Activated naive CD8-positive, alpha-beta T cell treated with anti-CD3 and anti-CD28 coated beads, Interleukin-2, amount 10 ng/mL, durations not matched to agents 7 days and 5 days (primary cell): ENCODE data around the gene ASPHD2. TPM values are rescaled to one million over a fixed set of nuclear protein-coding genes. Genes with fewer than 3 reads are reported as not detected.

Source experiments
- ATAC-seq: fragments of 150-1000 bp; cut with Tn5 transposase; one replicate; pipeline ENCODE4 v1.10.0; 2021; ENCODE audit warnings: low read depth, moderate library complexity
- POLR2A ChIA-PET: fragments of 350-600 bp; sonication (Branson Sonifier 250); formaldehyde crosslinking; loops from one replicate; lab custom pipeline; 2021; ENCODE audit warnings: antibody characterized with exemption; lab: Charles Lee
- DNase-seq: peaks from one replicate; pipeline ENCODE4 v3.0.0; 2021
- H3K27ac Mint-ChIP-seq: one replicate; pipeline ENCODE4 v1.8.0; 2022; ENCODE audit warnings: mild to moderate bottlenecking, mixed read lengths
- H3K27me3 Mint-ChIP-seq: one replicate; pipeline ENCODE4 v1.8.0; 2022; ENCODE audit warnings: mild to moderate bottlenecking, moderate library complexity, mixed read lengths
- H3K36me3 Mint-ChIP-seq: one replicate; pipeline ENCODE4 v1.8.0; 2021; ENCODE audit warnings: mild to moderate bottlenecking, mixed read lengths
- H3K4me1 Mint-ChIP-seq: one replicate; pipeline ENCODE4 v1.8.0; 2021; ENCODE audit warnings: mixed read lengths
- H3K4me3 Mint-ChIP-seq: one replicate; pipeline ENCODE4 v1.8.0; 2022; ENCODE audit warnings: mild to moderate bottlenecking, moderate library complexity, mixed read lengths
- H3K9me3 Mint-ChIP-seq: one replicate; pipeline ENCODE4 v1.8.0; 2021; ENCODE audit warnings: mixed read lengths
- total RNA-seq, 2 experiments: library from RNA; stranded (reverse); gene quantifications; one replicate each; pipeline ENCODE4 v1.2.3, GENCODE V29; 2021

Gene ASPHD2
- total RNA-seq, 2 experiments from 2014 or later: 9.0 to 9.3 TPM

DNA sequence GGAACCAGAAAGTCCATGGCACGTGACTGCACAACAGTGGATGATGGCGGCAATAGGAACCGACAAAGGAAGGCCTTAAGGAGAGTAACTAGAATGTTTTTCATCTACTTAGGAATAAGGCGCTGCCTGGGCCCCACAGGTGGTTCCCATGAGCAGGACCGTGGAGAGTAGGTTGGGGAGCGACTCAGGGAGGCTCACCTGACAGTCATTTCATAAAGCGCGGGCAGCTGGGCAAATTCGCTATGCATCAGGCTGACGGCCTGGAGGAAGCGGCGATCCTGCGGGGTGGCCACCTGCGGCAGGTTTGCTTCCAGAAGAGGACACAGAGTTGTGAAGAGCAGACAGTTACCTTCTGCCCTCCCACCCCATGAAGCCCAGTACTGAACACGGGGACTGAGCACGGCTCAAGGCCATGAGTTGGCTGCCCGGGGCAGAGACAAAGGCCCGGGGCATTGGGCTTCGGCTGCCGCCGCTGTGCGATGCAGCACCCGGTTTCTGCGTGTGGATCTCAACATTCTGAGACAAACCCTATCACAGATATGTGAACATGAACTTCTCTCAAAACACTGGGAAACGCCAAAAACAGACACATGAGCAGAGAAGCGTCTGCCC is 28.7 kb downstream of the ASPHD2 start:
- Mint-ChIP-seq H3K27ac (peak overlapping the region; percentile 21), H3K4me1 (peaks cover 3% of the 10 kb centered on the region), H3K4me3 (no peak overlapping the region), H3K36me3 (peaks cover 13% of the 10 kb centered on the region), H3K9me3 (no peaks in the 10 kb centered on the region), H3K27me3 (no peaks in the 10 kb centered on the region)
- POLR2A ChIA-PET: no interaction called here
- no peak for ATAC-seq
- peak; percentile 20 for DNase-seq

DNA sequence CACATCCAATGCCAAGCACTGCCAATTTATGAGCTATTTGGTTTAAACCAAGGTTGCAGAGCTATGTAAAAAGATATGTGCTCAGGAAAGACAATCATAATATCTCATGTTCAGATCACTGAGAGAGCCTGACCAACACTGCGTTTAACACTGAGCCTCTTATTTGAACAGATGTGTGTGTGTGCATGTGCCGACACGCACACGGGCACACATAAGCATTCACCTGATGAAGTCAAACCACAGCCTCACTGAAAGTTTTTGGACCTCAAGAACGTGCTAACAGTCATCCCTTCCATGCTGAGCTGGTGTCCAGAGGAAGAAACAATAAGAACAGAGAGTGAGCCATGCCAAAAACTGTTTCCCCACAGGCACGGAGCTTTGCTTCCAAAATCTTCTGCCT is 31.1 kb downstream of the ASPHD2 start:
- no peaks in the 10 kb centered on the region for H3K4me1 Mint-ChIP-seq
- no peak overlapping the region for H3K4me3 Mint-ChIP-seq
- H3K27me3 Mint-ChIP-seq: no peaks in the 10 kb centered on the region
- DNase-seq (no peak), ATAC-seq (no peak)
- no peak overlapping the region for H3K27ac Mint-ChIP-seq
- no peaks in the 10 kb centered on the region for H3K9me3 Mint-ChIP-seq
- H3K36me3 Mint-ChIP-seq: peaks cover 18% of the 10 kb centered on the region
- POLR2A ChIA-PET: no interaction called here

GRCh38 chr22:26461188-26461810 is 32.2 kb downstream of the ASPHD2 start:
- H3K9me3 Mint-ChIP-seq: no peaks in the 10 kb centered on the region
- peak; percentile 52 for DNase-seq
- H3K27me3 Mint-ChIP-seq: no peaks in the 10 kb centered on the region
- no peak overlapping the region for H3K4me3 Mint-ChIP-seq
- H3K27ac Mint-ChIP-seq: peak overlapping the region; percentile 48
- POLR2A ChIA-PET: interaction anchor here (0.5 kb wide), 1 partner anchor 14 kb away, joined by 3 read pairs; no protein-coding TSS in a partner anchor
- no peak for ATAC-seq
- H3K36me3 Mint-ChIP-seq: peaks cover 12% of the 10 kb centered on the region
- H3K4me1 Mint-ChIP-seq: no peaks in the 10 kb centered on the region

DNA sequence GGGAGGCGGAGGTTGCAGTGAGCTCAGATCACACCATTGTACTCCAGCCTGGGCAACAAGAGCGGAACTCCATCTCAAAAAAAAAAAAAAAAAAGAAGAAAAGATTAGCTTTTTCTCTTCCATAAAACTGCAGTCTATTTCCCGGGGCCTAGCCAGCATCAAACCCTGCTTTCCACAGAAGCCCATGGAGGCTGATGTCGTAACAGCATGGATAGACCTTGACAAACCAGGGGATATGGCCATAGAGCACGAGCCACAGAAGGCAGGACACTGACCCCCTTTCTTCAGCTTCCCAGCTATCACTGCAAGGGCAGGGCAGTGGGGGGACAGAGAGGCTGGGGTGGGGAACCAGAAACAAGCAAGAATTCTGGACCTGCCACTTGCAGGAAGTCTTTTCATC is 33.0 kb downstream of the ASPHD2 start:
- ATAC-seq: no peak
- POLR2A ChIA-PET: interaction anchor here (0.6 kb wide), 1 partner anchor 25 kb away, joined by 3 read pairs; no protein-coding TSS in a partner anchor
- H3K27me3 Mint-ChIP-seq: no peaks in the 10 kb centered on the region
- no peak overlapping the region for H3K4me3 Mint-ChIP-seq
- H3K4me1 Mint-ChIP-seq: no peaks in the 10 kb centered on the region
- H3K9me3 Mint-ChIP-seq: no peaks in the 10 kb centered on the region
- peaks cover 14% of the 10 kb centered on the region for H3K36me3 Mint-ChIP-seq
- no peak overlapping the region for H3K27ac Mint-ChIP-seq
- no peak for DNase-seq

DNA sequence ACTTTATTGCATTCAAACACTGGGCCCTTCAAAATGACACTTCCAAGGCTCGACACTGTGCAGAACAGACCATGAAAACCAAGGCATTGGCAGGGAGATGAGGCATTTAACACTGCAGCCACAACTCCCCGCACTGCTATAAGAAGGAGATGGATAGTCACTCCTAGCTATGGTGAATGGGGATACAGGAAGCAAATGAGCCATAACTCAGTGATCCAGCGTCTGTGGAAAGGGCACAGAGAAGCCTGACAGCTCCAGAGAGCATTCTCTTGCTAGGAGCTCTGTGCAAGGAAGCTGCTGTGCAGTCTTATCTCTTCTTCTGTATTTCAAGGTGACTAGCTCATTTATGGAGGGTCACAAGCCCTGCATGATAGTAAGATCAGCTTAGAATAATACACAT is 33.6 kb downstream of the ASPHD2 start:
- H3K4me3 Mint-ChIP-seq: no peak overlapping the region
- H3K27me3 Mint-ChIP-seq: no peaks in the 10 kb centered on the region
- POLR2A ChIA-PET: interaction anchor here (0.6 kb wide), 1 partner anchor 24 kb away, joined by 3 read pairs; no protein-coding TSS in a partner anchor
- H3K36me3 Mint-ChIP-seq: peaks cover 14% of the 10 kb centered on the region
- no peaks in the 10 kb centered on the region for H3K9me3 Mint-ChIP-seq
- H3K4me1 Mint-ChIP-seq: no peaks in the 10 kb centered on the region
- no peak overlapping the region for H3K27ac Mint-ChIP-seq
- no peak for DNase-seq
- ATAC-seq: no peak

- Mint-ChIP-seq H3K27me3 (no peaks in the 10 kb centered on the region), H3K4me3 (no peak overlapping the region)
- POLR2A ChIA-PET: no interaction called here
These were observed 34.1 kb downstream of the ASPHD2 start for GRCh38 chr22:26463101-26463661.

GRCh38 chr22:26463688-26464087 is 34.6 kb downstream of the ASPHD2 start:
- POLR2A ChIA-PET: no interaction called here
- ATAC-seq (no peak), DNase-seq (no peak)
- no peaks in the 10 kb centered on the region for H3K9me3 Mint-ChIP-seq
- no peak overlapping the region for H3K4me3 Mint-ChIP-seq
- no peaks in the 10 kb centered on the region for H3K27me3 Mint-ChIP-seq
- peaks cover 16% of the 10 kb centered on the region for H3K36me3 Mint-ChIP-seq
- H3K27ac Mint-ChIP-seq: no peak overlapping the region
- H3K4me1 Mint-ChIP-seq: no peaks in the 10 kb centered on the region

More at GRCh38 chr22:26463101-26463661, 34.1 kb downstream of the ASPHD2 start:
- Mint-ChIP-seq H3K4me1 (no peaks in the 10 kb centered on the region), H3K36me3 (peaks cover 17% of the 10 kb centered on the region), H3K9me3 (no peaks in the 10 kb centered on the region), H3K27ac (no peak overlapping the region)
- ATAC-seq (no peak), DNase-seq (no peak)

GRCh38 chr22:26464312-26464711 is 35.3 kb downstream of the ASPHD2 start:
- no peaks in the 10 kb centered on the region for H3K9me3 Mint-ChIP-seq
- no peak overlapping the region for H3K4me3 Mint-ChIP-seq
- DNase-seq: no peak
- H3K27me3 Mint-ChIP-seq: no peaks in the 10 kb centered on the region
- H3K36me3 Mint-ChIP-seq: peaks cover 18% of the 10 kb centered on the region
- POLR2A ChIA-PET: interaction anchor here (1.3 kb wide), 1 partner anchor 18 kb away, joined by 3 read pairs; no protein-coding TSS in a partner anchor
- no peak overlapping the region for H3K27ac Mint-ChIP-seq
- no peak for ATAC-seq
- no peaks in the 10 kb centered on the region for H3K4me1 Mint-ChIP-seq

DNA sequence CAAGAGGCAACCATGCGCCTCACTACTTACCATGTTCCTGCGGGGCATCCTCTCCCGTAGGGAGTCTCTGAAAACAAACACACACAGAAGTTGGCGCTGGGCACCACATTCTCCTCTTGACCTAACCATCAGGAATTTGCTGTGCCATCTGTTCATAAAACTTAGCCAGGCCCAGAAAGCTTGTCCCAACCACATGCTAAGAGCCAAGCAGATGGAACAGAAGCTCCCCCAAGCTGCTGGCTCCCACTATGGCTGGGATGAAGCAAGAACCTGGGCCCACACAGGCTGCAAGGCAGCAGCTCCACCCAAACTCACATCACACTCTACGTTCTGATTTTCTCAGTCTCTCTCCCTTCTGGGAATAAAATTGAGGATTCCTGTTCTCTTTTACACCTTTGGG is 37.1 kb downstream of the ASPHD2 start:
- no peak overlapping the region for H3K27ac Mint-ChIP-seq

DNA sequence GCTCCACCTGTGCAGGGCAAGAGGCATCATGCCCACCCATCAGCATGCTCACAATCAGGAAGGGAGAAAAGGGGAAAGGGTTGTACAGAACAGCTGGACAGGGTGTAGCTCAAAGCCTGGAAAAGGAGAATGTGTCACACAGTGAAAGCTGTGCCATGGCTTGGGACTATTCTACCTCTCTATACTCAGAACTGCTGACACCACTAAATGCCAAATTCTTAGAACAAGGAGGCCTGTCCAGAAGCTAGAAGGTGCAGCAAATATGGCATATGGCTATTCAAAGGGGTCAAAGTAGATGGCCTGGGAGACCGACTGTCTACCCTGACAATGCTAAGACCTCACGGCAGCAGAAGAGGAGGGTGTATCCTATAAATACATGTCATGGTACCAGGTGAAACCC is 41.7 kb downstream of the ASPHD2 start:
- H3K27ac Mint-ChIP-seq: no peak overlapping the region
- no peak for ATAC-seq
- no peaks in the 10 kb centered on the region for H3K27me3 Mint-ChIP-seq
- peaks cover 5% of the 10 kb centered on the region for H3K4me1 Mint-ChIP-seq
- POLR2A ChIA-PET: no interaction called here
- H3K9me3 Mint-ChIP-seq: no peaks in the 10 kb centered on the region
- H3K4me3 Mint-ChIP-seq: no peak overlapping the region
- H3K36me3 Mint-ChIP-seq: peaks cover 19% of the 10 kb centered on the region
- no peak for DNase-seq

More for the DNA sequence above, 37.1 kb downstream of the ASPHD2 start:
- no peak for DNase-seq
- no peaks in the 10 kb centered on the region for H3K4me1 Mint-ChIP-seq
- peaks cover 17% of the 10 kb centered on the region for H3K36me3 Mint-ChIP-seq
- no peaks in the 10 kb centered on the region for H3K27me3 Mint-ChIP-seq
- ATAC-seq: no peak
- H3K9me3 Mint-ChIP-seq: no peaks in the 10 kb centered on the region
- POLR2A ChIA-PET: no interaction called here
- H3K4me3 Mint-ChIP-seq: no peak overlapping the region

DNA sequence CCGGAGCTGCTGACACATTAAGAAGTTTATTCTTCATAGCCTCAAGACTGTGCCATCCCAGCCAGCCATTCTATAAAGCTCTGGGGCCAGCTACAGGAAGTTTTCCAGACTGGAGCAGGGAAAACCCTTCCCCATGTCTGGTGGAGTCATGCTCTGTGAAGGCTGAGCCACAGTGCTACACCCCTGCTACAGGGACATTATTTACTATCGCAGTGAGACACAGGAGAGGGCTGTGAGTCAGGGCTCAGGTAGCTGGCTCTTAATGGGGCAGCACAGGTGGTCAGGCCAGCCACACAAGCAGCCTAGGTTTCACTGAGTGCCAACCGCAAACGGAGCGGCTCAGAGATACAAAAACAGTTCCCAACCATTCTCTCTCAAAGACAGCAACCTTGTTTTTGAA is 42.5 kb downstream of the ASPHD2 start:
- Mint-ChIP-seq H3K9me3 (no peaks in the 10 kb centered on the region), H3K27ac (no peak overlapping the region), H3K4me3 (no peak overlapping the region), H3K36me3 (peaks cover 19% of the 10 kb centered on the region), H3K27me3 (no peaks in the 10 kb centered on the region), H3K4me1 (peaks cover 7% of the 10 kb centered on the region)
- ATAC-seq (no peak), DNase-seq (no peak)
- POLR2A ChIA-PET: no interaction called here

DNA sequence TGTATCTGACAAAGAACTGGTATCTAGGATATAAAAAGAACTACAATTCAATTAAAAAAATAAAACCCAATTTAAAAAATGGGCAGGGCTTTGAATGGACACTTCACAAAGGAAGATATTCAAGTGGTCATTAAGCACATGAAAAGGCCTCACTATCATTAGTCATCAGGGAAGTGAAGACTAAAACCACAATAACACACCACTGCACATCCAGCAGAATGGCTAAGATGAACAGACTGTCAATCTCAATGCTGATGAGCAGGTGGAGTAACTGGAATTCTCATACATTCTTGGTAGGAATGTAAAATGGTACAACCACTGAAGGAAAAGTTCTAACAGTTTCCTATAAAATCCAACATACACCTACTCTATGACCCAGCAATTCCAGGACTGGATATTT is 45.6 kb downstream of the ASPHD2 start:
- Mint-ChIP-seq H3K27ac (no peak overlapping the region), H3K27me3 (no peaks in the 10 kb centered on the region), H3K4me3 (no peak overlapping the region), H3K36me3 (peaks cover 25% of the 10 kb centered on the region), H3K9me3 (no peaks in the 10 kb centered on the region), H3K4me1 (peaks cover 31% of the 10 kb centered on the region)
- DNase-seq (no peak), ATAC-seq (no peak)
- POLR2A ChIA-PET: interaction anchor here (1.3 kb wide), 1 partner anchor 8 kb away, joined by 5 read pairs; the partner anchor contains the start of genes HPS4 and SRRD

GRCh38 chr22:26476705-26477340 is 47.8 kb downstream of the ASPHD2 start:
- ATAC-seq: no peak
- Mint-ChIP-seq H3K4me1 (peaks cover 46% of the 10 kb centered on the region), H3K36me3 (peaks cover 28% of the 10 kb centered on the region), H3K4me3 (no peak overlapping the region), H3K9me3 (no peaks in the 10 kb centered on the region), H3K27me3 (no peaks in the 10 kb centered on the region), H3K27ac (no peak overlapping the region)
- POLR2A ChIA-PET: no interaction called here
- DNase-seq: no peak
